GM18951 (cell line): ENCODE measurements around the gene POLQ.

ENCODE experiments used
- POLR2A ChIP-seq: IDR thresholded peaks from 4 replicates; pipeline ENCODE4 v1.6.1; 2011; ENCODE audit warnings: mild to moderate bottlenecking; ENCODE audit not compliant: insufficient read length, insufficient read depth; ENCODE audit errors: extremely low read depth
- in situ Hi-C: fragments of 300-500 bp; cut with MboI; formaldehyde crosslinking; loops from one replicate; pipeline ENCODE4 v1.12.0; 2022; ENCODE audit warnings: low sequenced_read_pairs, mixed read lengths, inconsistent platforms; ENCODE audit not compliant: unreplicated experiment

Gene POLQ

GRCh38 chr3:121542924-121543323, 2.9 kb downstream of the POLQ start:
- TF ChIP-seq POLR2A = no peak
- in situ Hi-C loops = loop anchor here (25.0 kb wide), 1 partner anchor 544 kb away; no protein-coding TSS in a partner anchor

DNA sequence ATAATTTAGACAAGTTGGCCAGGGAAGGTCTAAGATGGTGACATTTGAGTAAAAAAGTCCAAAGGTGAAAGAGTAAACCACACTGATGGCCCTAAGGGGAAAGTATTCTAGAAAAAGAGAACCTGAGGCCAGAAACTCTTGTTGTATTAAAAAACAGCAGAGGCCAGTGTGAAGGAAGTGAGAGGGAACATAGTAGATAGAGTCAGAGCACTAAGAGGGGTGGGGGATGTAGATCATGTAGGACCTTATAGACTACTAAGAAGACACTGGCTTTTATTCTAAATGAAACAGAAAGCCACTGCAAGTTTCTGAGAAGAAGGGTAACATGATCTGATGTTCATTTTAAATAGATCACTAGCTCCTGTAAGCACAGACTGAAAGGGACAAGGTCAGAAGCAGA, 14.5 kb downstream of the POLQ start:
- no peak for TF ChIP-seq POLR2A
- in situ Hi-C loops = loop anchor here (25.0 kb wide), 1 partner anchor 556 kb away; no protein-coding TSS in a partner anchor

DNA sequence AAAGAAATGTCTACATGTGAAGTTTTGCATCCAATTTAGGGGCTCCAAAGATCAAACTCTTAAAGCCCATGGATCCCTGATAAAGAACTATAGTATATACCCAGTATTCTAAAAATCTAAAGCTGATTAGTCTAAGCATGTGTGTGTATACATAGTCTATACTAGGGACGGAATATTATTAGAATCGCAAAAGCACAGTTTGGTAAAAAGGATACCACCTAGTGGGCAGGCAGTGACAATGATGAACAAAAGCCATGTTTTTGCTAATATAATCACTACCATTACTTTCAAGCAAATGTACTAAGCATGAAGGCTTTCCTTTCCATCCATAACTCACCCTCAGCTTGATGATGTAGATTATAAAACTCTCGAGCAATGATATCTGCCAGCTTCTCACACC, 16.5 kb downstream of the POLQ start:
- TF ChIP-seq POLR2A = no peak
- in situ Hi-C loops = loop anchor here (25.0 kb wide), 1 partner anchor 558 kb away; no protein-coding TSS in a partner anchor

DNA sequence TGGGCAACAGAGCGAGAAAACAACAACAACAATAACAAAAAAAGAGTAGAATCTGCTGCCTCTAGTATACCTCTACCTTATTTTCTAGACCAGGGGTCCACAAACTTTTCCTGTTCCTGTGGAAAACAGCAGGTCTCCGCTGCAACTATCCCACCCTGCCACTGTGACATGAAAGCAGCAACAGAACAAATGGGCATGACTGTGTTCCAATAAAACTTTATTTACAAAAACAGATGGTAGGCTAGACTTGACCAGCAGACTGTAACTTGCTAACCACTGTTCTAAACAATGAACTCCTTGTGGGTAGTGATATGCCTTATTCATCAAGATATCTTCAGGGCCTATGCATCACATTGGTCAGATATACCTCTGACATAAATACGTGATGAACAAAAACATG, 25.3 kb downstream of the POLQ start:
- in situ Hi-C loops = no loop called here
- TF ChIP-seq POLR2A = no peak

- in situ Hi-C loops = no loop called here
Observed at GRCh38 chr3:121517953-121518655, 27.7 kb downstream of the POLQ start.

DNA sequence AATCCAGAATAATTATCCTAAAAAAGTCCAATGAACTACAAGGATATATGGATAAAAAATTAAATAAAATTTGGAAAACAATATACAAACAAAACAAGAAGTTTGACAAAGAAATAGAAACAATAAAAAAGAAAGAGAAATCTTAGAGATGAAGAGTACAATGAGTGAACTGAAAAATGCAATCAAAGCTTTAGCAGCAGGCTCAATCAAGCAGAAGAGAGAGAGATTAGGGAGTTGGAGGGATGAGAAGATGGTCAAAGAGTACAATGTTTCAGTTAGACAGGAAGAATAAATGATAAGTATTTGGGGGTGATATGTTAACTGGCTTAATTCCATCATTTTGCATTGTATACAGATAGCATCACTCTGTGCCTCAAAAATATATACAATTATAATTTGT, 29.9 kb downstream of the POLQ start:
- in situ Hi-C loops = no loop called here
- TF ChIP-seq POLR2A = no peak

More at GRCh38 chr3:121517953-121518655, 27.7 kb downstream of the POLQ start:
- no peak for TF ChIP-seq POLR2A

- TF ChIP-seq POLR2A = no peak
- in situ Hi-C loops = no loop called here
Observed at GRCh38 chr3:121515313-121515712, 30.5 kb downstream of the POLQ start.

- in situ Hi-C loops = no loop called here
- no peak for TF ChIP-seq POLR2A
Observed at GRCh38 chr3:121514496-121514895, 31.3 kb downstream of the POLQ start.

DNA sequence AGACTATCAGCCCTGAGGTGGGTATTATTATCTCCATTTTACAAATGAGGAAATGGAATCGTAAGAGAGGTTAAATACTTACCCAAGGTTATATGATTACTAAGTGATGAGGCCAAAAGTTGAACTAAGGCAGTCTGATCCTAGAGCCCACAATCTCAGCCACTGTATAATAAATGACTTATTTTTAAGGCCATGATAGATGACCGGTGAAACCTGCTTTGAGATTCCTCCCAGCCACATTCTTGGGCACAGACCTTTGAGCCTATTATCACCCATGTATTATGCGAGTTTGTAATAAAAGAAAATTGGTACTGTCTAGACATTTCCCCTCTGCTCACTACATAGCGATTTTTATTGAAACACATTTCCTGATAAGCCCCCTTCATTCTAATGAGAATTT, 37.4 kb downstream of the POLQ start:
- TF ChIP-seq POLR2A = no peak
- in situ Hi-C loops = no loop called here

- in situ Hi-C loops = no loop called here
- TF ChIP-seq POLR2A = no peak
Observed at GRCh38 chr3:121505256-121505655, 40.5 kb downstream of the POLQ start.

DNA sequence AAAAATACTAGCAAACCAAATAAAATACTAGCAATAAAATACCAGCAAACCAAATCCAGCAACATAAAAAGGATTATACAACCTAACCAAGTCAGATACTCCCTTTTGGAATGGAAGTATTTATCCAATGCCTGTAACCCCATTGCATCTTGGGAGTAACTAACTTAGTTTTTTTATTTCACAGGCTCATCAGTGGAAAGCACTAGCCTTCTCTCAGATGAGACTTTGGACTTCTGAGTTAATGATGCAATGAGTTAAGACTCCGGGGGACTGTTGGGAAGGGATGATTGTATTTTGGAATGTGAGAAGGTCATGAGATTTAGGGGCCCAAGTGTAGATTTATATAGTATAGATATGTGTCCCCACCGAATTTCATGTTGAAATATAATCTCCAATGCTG, 41.2 kb downstream of the POLQ start:
- in situ Hi-C loops = no loop called here
- TF ChIP-seq POLR2A = no peak

GRCh38 chr3:121496786-121497185, 49.0 kb downstream of the POLQ start:
- TF ChIP-seq POLR2A = no peak
- in situ Hi-C loops = no loop called here

DNA sequence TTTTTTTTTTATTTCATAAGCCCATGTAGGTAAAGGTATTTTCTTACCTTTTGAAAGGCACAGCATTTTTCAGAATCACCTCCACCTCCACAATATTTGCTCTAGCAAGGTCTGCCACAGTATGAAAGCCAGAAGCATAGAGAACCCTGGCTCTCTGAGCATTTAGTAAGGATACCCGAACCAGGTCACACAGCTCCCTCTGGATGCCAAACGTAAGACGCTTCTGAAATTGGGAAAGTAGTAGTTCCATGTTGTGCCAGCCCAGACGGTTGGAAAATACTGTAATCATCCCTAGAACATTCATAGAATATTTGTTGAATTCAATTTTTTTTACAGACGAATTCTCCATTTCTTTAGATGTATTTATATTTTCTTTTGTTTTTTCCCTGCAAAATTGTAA, 52.4 kb downstream of the POLQ start:
- in situ Hi-C loops = no loop called here
- TF ChIP-seq POLR2A = no peak

DNA sequence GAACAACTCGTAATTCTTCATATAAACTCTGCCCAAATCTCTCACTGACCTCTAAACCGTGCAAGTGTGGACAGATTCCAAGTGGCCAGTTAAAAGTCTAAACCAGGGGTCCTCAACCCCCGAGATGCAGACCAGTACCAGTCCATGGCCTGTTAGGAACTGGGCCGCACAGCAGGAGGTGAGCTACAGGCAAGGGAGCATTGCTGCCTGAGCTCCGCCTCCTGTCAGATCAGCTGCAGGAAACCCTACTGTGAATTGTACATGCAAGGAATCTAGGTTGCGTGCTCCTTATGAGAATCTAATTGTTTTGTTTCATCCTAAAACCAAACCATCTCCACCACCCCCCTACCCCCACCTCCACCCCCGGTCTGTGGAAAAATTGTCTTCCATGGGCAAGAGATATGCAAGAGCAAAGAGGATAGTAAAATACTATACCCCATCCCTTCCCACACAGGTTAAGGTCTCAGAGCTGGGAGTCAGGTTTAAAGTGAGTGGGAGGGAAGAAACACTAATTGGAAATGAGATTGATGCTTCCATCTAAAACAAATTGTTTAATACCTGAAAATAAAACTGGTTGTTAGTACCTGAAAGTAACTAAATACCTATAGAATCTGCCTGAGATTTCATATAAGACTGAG, 54.0 kb downstream of the POLQ start:
- in situ Hi-C loops = no loop called here
- no peak for TF ChIP-seq POLR2A
